Measurements from ENCODE around the gene ACTL7A.
"Not testable (repeated sequence)": the region's sequence is repeated elsewhere in the genome, so short reads cannot be mapped to it uniquely, and the experiment has no call there.

ACTL7A gene, protein sequence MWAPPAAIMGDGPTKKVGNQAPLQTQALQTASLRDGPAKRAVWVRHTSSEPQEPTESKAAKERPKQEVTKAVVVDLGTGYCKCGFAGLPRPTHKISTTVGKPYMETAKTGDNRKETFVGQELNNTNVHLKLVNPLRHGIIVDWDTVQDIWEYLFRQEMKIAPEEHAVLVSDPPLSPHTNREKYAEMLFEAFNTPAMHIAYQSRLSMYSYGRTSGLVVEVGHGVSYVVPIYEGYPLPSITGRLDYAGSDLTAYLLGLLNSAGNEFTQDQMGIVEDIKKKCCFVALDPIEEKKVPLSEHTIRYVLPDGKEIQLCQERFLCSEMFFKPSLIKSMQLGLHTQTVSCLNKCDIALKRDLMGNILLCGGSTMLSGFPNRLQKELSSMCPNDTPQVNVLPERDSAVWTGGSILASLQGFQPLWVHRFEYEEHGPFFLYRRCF

DNA sequence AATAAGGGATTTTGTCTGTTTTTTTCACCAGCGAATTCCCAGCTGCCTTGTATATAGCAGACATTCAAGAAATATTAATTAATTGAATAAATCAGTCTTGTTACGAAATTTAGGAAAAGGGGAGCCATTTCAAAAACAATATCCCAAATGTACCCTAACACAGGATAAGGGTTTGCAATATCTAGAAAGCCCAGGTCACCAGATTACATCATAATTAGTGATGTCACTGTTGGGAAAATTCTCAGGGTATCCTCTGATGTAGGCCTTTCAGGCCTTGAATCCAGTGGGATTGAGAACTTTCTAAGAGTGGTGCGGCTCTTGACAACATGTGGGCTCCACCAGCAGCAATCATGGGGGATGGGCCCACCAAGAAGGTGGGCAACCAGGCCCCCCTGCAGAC, at the start of gene ACTL7A:
Gene ACTL7A, plus strand, starts transcription at position 270 of the 400 bp plus-strand sequence. Its CDS starts 57 bp downstream, at position 327.
- DNase-seq: no peak

DNA sequence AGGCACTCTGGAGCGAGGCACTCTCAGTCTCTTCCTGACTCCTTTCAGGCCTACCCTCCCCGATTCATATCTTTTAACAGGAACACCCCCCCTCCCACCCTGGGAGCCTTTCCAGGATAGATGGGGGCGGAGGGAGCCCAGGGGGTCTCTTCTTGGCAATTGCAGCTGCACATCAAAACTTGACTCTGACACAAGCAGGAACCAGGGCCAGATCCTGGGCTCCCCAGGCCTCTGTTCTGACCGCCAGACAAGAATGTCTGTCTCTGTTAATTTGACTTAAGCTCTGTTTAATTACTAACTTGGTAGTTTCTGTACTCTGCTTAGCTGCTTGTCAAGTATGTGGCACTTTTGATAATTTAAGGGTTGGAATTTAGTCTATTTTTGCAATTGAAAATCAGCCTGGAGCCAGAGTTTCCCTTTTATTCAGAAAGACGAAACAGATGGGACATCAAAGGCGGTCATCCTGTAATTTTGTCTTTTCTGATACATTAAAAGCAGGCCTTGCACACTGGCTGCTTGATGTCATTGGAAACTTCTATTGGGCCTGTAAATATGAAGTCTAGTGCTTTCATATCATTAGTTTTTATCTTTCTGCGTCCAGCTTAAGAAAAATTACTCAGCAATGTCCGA, 49.6 kb upstream of the ACTL7A start:
- no peak for DNase-seq

DNA sequence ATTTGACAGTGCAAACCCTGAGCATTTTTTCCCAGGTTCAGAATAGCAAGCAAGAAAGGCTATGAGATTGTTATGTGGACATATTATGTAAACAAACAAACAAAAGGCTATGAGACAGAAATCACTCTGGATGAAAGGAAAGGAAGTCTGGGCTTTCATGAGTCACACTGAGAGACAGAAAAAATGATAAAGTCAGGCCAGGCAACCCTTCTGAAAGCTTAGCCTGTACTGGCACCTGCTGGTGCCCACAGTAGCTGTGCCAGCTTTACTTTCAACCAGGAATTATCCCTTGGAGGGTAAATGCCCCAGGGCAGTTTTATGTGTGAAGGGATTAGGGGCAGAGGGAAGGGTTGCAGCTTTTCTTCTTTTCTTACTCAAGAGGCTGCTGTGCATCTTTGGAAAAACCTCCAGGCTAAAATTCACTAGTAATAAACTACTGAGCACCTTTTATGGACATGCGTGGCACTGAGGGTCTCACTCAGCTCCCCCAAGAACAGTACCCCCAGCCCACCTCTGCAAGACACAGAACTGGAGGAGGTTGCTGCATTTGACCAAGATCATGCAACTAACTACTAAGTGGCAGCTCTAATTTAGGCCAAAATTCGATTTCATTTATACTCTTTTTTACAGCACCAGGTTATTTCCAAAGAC, 48.0 kb upstream of the ACTL7A start:
- DNase-seq: peak; percentile 48

DNA sequence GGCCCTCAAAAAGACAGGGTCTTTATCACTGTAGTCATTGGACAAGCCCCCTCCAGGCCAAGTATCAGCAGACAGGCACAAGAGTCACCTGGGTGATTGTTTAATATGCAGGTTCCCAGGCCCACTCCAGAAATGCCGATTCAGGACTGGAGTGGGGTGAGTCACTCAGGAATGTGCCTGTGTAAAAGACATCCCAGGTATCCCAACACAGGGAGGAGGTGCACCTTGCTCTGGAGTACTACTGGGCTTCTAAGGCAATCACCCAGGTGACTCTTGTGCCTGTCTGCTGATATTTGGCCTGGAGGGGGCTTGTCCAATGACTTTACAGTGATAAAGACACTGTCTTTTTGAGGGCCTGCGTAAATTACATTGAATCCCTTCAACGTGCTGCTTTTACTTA, 46.9 kb upstream of the ACTL7A start:
- DNase-seq: no peak

DNA sequence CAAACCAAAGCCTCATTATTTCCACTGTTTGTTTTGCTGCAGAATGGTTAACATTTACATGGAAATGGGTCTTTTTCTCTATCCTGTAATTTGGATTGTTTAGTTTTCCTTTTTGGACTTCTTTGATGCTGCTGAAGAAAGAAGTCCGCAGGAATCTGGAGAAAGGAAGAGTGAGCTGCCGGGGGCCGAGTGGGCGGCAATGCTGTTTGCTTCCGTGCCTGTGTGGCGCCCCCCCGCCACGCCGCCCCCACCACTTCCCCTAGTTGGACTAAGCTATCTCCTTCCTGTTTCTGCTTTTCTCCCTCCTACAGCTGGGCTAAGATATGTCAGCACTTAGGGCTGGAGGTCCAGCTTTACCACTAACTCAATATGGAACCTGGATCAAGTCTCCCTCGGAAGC, 46.0 kb upstream of the ACTL7A start:
- no peak for DNase-seq

DNA sequence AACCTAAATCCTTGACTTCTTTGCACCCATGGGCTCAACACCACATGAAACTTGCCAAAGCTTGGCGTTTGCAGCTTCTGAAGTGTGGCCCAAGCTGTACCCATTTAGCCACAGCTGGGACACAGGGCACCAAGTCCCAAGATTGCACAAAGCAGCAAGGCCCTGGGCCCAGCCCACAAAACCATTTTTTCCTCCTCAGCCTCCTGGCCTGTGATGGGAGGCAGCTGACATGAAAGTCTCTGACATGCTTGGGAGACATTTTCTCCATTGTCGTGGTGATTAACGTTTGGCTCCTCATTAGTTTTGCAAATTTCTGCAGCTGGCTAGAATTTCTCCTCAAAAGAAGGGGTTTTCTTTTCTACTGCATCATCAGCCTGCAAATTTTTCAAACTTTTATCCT, 38.2 kb upstream of the ACTL7A start:
- DNase-seq: no peak

DNA sequence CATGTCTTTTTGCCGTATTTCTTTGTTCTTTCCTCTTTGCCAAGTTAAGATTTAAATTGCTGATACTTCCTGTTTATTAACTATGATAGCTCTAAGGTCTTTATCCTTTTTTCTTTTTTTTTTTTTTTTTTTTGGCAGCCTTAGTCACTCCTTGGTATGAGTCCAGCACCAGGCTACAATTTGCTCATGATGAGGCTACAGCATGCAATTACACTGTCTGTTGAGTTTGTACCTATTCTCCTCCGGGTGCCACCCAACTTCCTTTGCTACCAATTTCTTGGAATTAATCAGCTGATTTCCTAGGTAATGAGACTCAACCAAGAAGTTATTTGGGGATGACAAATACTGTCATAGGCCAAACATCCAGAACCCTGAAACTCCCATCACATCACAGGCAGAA, 31.8 kb upstream of the ACTL7A start:
- DNase-seq: no peak

DNA sequence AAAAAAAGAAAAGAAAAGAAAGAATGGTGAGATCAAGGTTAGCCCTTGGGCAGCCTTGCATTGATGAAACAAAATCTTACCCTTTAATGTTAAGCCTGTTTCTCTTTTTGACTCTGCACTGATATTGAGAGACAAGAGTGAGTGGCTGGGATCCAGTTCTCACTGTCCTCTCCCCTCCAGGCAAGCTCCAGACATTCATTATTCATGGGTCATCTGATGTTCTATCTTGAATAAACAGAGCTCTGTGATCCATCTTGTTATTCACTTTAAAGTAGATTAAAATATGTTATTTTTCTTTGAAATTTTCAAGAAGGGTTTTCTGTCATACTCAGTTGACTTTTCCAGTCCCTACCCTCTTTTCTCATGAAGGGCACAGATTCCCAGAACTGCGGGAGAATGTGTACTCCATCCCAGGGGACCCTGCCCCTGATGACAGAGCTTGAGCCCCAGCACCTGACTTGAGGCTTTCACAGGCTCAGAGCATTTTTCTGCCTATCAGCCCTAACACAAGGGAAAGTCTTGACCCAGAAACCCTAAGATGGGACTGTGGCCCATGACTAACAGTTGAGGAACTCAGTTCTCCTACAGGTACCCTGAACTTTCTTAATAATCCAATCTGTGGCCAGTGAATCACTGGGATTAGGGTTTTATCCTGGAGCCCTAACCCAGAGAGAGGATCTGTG, 30.4 kb upstream of the ACTL7A start:
- no peak for DNase-seq

DNA sequence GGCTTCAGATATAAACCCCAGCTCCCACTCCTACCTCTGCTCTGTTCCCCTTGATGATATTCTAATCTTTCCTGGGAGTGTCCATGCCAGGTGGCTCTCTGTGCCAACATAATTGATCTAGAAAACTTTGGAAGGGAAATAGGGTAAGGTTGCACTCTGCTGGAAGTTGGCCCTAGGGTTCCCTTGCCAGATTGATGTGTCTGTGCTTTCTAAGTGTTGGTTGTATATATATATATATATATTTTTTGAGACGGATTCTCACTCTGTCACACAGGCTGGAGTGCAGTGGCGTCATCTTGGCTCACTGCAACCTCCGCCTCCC, 29.9 kb upstream of the ACTL7A start:
- no peak for DNase-seq

DNA sequence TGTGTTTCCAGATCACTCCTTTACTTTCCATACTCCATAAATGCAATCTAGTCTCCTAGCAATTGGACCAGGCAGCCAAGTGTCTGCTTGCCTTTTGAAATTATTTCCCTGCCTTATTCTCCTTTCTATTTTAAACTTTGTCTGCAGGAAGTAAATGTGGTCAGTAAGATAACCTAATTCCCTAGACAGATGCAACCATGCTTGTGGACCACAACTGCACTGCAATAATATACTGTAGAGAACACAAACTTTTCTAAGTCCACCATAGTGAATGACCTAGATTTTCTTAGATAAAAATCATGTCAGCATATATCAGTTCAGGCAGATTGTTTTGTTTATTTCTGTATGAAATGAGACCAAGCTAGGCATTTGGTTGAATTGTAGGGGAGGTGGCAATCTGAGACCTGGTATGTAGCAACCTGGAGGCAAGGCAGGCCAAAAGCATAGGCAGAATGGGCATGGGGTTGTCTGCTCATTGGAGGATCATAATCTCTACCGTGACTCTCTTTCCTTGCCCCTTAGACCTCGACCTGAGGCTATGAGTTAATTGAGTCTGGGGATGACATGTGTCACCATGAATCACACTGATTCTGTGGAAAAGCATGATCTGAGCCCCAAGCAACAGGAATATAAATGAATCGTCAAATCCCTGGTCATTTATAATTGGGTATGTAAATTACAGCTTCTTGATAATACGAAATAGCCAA, 27.0 kb upstream of the ACTL7A start:
- peak; percentile 36 for DNase-seq

DNA sequence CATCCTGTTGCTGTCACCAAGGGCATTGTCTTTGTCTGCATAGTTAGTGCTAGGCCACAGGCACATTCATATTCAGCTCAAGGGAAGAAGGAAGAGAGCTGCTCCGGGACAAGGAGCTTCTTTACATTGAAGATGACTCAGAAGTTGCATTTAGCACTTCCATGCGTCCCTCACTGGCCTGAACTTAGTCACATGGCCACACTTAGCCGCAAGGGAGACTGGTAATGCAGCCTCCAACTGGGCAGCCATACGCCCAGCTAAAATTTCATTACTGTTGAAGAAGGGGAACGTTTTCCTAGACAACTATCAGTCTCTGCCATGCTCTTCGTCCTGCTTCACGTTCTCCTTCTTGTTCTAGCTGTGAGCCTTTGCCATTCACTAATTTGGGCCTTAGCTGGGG, 26.2 kb upstream of the ACTL7A start:
- DNase-seq: no peak

DNA sequence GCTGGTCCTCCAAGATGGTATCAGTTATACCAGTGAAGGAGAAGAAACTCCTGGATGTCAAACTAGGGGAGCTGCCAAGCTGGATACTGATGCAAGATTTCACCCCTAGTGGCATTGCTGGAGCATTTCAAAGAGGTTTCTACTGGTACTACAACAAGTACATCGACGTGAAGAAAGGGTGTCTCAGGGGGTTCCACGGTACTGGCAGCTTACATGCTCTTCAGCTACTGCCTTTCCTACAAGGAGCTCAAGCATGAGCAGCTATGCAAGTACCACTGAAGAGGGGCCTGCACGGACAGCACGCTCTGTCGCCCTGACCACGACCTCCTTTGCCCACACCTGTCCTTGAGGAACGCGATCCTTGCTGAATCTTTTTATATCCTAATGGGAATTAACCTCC, 25.7 kb upstream of the ACTL7A start:
- DNase-seq: no peak

DNA sequence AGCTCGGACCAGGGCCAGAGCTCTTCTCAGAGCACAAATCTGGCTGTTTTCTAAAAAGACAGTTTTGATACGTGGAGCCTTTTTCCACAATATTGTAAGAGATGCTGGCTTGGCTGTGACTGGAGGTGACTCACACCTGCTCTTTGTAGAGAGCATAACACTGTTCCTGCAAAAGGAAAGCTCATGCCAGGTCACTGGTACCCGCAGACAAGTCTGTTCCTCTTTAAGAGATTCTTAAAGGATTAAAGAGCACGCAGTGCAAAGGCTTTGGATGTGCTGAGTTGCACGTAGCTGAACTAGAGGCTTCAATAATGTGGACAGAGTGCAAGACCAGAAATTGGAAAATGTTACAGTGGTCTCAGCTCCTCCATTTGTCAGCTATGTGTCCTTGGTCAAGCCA, 25.3 kb upstream of the ACTL7A start:
- peak; percentile 61 for DNase-seq

DNA sequence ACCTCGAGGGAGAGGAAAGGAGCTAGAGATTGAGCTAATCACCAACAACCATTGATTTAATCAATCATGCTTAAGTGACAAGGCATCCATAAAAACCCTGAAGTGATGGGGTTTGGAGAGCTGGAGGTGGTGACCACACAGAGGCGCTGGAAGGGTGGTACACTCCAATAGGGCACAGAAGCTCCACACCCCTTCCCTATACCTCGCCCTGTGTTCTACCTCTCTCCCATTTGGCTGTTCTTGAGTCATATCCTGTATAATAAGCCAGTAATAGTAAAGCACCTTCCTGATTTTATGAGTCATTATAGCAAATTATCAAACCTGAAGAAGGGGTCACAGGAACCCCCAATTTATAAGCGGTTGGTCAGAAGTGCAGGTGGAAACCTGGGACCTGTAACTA, 24.5 kb upstream of the ACTL7A start:
- DNase-seq: no peak

DNA sequence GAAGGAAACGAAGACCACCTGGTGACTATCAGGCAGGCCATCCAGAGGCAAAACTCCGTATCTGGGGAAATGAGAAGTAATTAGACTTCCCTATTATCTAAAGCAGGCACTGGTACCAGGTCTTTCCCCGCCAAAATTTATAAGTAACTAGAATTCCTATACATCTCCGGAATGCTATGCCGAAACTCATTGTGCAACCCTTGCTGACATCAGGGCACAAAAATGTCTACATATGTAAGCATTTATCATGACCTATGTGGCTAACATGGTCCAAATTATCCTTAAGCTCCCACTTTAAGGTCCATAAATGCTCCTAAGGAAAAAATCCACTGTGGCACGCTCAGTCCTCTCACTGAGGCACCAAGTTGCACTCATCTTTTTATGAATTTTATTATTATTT, 24.0 kb upstream of the ACTL7A start:
- peak; percentile 91 for DNase-seq

DNA sequence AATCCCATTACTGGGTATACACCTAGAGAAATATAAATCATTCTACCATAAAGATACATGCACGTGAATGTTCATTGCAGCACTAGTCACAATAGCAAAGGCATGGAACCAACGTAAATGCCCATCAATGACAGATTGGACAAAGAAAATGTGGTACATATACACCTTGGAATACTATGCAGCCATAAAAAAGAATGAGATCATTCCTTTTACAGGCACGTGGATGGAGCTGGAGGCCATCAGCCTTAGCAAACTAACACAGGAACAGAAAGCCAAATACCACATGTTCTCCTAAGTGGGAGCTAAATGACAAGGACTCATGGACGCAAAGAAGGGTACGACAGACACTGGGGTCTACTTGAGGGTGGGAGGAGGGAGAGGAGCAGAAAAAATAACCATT, 22.5 kb upstream of the ACTL7A start:
- DNase-seq: not testable (repeated sequence)

DNA sequence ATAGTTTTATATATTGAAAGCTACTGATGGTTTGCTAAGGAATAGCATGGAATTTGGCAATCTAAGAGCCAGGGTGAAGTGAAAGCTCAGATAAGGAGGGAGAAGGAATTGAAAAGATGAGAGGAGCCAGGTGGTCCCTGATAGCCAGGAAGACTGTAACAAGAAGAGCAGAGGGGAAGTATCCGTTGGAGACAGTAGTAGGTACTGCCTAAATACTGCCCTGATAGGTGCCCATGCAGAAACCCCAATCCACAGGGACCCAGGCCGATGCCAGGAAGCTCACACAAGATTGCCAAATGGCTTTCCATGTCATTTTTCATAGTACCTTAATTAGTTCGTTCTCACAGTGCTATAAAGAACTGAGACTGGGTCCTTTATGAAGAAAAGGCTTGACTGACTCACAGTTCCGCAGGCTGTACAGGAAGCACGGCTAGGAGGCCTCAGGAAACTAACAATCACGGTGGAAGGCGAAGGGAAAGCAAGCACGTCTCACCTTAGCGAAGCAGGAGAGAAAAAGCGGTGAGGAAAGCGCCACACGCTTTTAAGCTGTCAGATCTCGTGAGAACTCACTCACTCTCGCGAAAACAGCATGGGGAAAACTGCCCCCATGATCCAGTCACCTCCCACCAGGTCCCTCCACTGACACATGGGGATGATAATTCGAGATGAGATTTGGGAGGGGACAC, 19.3 kb upstream of the ACTL7A start:
- no peak for DNase-seq

DNA sequence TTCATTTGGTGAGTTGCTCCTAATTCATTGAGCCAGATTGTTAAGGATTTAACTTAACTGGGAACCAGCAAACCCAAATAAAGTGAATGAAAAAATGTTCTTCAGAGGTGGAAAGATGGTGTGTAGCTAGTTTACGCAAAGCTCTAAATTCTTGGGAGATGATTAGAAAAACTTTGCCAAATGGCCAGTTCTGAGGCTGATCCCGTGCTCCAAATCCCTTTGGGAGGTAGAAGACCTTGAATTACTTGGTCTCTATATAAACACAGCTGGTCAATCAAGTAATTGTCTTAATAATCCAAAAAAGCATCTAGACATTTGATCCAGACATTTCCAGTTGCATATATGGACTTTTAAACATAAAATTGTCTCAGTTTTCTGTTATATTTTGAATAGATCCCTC, 17.7 kb upstream of the ACTL7A start:
- DNase-seq: no peak

DNA sequence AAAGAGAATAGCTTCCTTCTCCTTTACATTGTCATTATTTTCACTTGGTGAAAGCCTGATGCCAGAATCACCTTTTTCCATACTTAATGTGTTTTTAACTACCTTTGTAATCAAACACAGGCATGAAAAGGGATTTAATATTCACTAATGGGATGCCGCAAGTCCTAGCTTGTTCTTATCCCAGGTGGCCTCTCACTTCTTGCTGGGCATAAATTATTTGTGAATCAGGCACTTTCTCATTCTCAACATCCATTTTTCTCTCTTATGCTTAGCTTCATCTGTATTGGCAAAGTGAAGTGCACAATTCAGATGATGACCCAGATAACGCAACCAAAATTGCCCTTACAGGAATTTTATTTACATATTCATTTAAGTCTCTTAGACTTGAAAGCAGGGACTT, 17.2 kb upstream of the ACTL7A start:
- no peak for DNase-seq

DNA sequence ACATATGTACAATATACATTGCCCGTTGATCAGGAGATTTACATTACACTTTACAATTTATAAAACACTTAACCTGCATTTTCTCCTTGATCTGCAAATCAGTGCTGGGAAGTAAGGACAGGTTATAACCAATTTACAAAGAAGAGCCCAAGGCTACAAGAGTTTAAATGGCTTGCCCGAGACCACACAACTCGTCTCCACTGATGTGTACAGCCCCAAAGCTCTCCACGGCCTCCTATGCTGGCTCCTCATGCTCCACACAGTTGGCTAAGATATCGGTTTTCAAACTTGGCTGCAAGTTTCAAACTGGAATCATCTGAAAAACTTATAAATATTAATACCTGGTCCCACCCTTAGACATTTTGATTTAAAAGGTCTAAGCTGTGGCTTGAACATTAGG, 16.6 kb upstream of the ACTL7A start:
- no peak for DNase-seq

DNA sequence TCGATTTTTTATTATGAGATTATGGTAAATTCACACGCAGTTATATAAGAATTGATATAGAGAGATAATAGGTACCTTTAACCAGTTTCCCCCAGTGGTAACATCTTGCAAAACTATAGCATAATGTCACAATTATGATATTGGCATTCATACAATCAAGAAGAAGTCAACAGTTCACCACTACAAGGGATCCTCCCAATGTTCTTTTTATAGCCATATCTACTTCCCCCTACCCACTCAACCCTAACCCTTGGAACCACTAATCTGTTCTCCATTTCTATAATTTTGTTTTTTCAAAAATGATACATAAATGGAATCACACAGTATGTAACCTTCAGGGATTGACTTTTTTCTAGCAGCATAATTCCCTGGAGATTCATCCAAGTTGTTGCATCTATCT, 16.1 kb upstream of the ACTL7A start:
- no peak for DNase-seq

DNA sequence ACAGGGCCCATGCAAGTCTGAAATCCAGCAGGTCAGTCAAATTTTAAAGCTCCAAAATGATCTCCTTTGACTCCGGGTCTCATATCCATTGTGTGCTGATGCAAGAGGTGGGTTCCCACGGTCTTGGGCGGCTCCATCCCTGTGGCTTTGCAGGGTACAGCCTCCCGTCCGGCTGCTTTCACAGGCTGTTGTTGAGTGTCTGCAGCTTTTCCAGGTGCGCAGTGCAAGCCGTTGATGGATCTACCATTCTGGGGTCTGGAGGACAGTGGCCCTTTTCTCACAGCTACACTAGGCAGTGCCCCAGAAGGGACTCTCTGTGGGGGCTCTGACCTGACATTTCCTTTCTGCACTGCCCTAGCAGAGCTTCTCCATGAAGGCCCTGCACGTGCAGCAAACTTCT, 13.8 kb upstream of the ACTL7A start:
- DNase-seq: not testable (repeated sequence)
